HCT116 (cell line): ENCODE results near the gene SNRNP35.
"Not testable (repeated sequence)": the region's sequence is repeated elsewhere in the genome, so short reads cannot be mapped to it uniquely, and the experiment has no call there.

Source experiments
- CEBPB ChIP-seq: IDR thresholded peaks from 2 replicates; pipeline ENCODE4 v1.6.1; 2012; ENCODE audit warnings: low read depth
- EGR1 ChIP-seq: IDR thresholded peaks from 2 replicates; pipeline ENCODE4 v1.6.1; 2012; ENCODE audit warnings: low read depth
- ELF1 ChIP-seq: IDR thresholded peaks from 2 replicates; pipeline ENCODE4 v1.6.1; 2012; ENCODE audit warnings: low read depth, borderline replicate concordance
- EZH2 ChIP-seq: fragments of 200-600 bp; sonication (generic); IDR thresholded peaks from 2 replicates; pipeline ENCODE4 v1.6.1; 2017; ENCODE audit warnings: antibody characterized with exemption, mixed run types
- EZH2phosphoT487 ChIP-seq: fragments of 200-600 bp; IDR thresholded peaks from 2 replicates; pipeline ENCODE4 v1.6.1; 2018; ENCODE audit warnings: antibody characterized with exemption, borderline replicate concordance
- POLR2A ChIP-seq: IDR thresholded peaks from 2 replicates; pipeline ENCODE4 v1.7.0; 2011; ENCODE audit warnings: borderline replicate concordance; ENCODE audit not compliant: insufficient read depth, insufficient read length; ENCODE audit errors: extremely low read depth
- POLR2AphosphoS5 ChIP-seq: IDR thresholded peaks from 2 replicates; pipeline ENCODE4 v1.6.1; 2011; ENCODE audit warnings: mild to moderate bottlenecking, low read depth, low read length, moderate library complexity
- SP1 ChIP-seq: IDR thresholded peaks from 2 replicates; pipeline ENCODE4 v1.6.1; 2012; ENCODE audit warnings: low read depth
- ZFX ChIP-seq: fragments of 450-650 bp; IDR thresholded peaks from 2 replicates; pipeline ENCODE4 v1.6.1; 2017
- TF ChIP-seq, protein P1 (sequence below): IDR thresholded peaks from 2 replicates; pipeline ENCODE4 v1.6.1; 2012; ENCODE audit warnings: low read depth
- TF ChIP-seq, protein P2 (sequence below), 3 experiments: fragments of 200-600 bp in 1 of 3; sonication (generic) in 1 of 3; IDR thresholded peaks in 2 of 3; conservative IDR thresholded peaks in 1 of 3; 2 replicates each; pipeline ENCODE4 v1.5.1; 2012 to 2017; ENCODE audit warnings: low read depth in 2 of 3, low read length in 2 of 3, antibody characterized with exemption in 1 of 3, borderline replicate concordance in 1 of 3, control low read depth in 1 of 3, mild to moderate bottlenecking in 1 of 3, mixed read lengths in 1 of 3, mixed run types in 1 of 3, moderate library complexity in 1 of 3; ENCODE audit not compliant: insufficient read depth in 1 of 3

DNA sequence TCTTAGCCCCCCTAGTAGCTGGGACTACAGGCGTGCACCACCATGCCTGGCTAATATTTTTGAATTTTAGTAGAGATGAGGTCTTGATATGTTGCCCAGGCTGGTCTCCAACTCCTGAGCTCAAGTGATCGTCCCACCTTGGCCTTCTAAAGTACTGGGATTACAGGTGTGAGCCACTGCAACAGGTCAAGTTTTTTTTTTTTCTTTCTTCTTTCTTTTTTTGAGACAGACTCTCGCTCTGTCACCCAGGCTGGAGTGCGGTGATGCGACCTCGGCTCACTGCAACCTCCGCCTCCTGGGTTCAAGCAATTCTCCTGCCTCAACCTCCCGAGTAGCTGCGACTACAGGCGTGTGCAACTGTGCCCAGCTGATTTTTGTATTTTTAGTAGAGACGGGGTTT, 5.2 kb downstream of the SNRNP35 start:
- not testable (repeated sequence) for TF ChIP-seq EZH2, ZFX, SP1, POLR2AphosphoS5, ELF1, EZH2phosphoT487, POLR2A, CEBPB, EGR1
- TF ChIP-seq, protein P1, sequence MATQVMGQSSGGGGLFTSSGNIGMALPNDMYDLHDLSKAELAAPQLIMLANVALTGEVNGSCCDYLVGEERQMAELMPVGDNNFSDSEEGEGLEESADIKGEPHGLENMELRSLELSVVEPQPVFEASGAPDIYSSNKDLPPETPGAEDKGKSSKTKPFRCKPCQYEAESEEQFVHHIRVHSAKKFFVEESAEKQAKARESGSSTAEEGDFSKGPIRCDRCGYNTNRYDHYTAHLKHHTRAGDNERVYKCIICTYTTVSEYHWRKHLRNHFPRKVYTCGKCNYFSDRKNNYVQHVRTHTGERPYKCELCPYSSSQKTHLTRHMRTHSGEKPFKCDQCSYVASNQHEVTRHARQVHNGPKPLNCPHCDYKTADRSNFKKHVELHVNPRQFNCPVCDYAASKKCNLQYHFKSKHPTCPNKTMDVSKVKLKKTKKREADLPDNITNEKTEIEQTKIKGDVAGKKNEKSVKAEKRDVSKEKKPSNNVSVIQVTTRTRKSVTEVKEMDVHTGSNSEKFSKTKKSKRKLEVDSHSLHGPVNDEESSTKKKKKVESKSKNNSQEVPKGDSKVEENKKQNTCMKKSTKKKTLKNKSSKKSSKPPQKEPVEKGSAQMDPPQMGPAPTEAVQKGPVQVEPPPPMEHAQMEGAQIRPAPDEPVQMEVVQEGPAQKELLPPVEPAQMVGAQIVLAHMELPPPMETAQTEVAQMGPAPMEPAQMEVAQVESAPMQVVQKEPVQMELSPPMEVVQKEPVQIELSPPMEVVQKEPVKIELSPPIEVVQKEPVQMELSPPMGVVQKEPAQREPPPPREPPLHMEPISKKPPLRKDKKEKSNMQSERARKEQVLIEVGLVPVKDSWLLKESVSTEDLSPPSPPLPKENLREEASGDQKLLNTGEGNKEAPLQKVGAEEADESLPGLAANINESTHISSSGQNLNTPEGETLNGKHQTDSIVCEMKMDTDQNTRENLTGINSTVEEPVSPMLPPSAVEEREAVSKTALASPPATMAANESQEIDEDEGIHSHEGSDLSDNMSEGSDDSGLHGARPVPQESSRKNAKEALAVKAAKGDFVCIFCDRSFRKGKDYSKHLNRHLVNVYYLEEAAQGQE, result not testable (repeated sequence)
- TF ChIP-seq, protein P2, sequence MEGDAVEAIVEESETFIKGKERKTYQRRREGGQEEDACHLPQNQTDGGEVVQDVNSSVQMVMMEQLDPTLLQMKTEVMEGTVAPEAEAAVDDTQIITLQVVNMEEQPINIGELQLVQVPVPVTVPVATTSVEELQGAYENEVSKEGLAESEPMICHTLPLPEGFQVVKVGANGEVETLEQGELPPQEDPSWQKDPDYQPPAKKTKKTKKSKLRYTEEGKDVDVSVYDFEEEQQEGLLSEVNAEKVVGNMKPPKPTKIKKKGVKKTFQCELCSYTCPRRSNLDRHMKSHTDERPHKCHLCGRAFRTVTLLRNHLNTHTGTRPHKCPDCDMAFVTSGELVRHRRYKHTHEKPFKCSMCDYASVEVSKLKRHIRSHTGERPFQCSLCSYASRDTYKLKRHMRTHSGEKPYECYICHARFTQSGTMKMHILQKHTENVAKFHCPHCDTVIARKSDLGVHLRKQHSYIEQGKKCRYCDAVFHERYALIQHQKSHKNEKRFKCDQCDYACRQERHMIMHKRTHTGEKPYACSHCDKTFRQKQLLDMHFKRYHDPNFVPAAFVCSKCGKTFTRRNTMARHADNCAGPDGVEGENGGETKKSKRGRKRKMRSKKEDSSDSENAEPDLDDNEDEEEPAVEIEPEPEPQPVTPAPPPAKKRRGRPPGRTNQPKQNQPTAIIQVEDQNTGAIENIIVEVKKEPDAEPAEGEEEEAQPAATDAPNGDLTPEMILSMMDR (IDR thresholded peaks at IDR 0.05 in 2 of 3, conservative IDR thresholded peaks at IDR 0.05 in 1 of 3; ENCODE audit: borderline replicate concordance in 1 of 3, insufficient read depth in 1 of 3, low read depth in 2 of 3, low read length in 2 of 3), result not testable (repeated sequence)
